Stimulated activated naive CD8-positive, alpha-beta T cell treated with anti-CD3 and anti-CD28 coated beads, Interleukin-15, Interleukin-2, amounts not matched to agents 100 ng/mL and 50 ng/mL, for 24 hours (primary cell): ENCODE measurements around the gene AKR1C4.
"Not testable (repeated sequence)": the region's sequence is repeated elsewhere in the genome, so short reads cannot be mapped to it uniquely, and the experiment has no call there.

ENCODE experiments used
- H3K27ac Mint-ChIP-seq: one replicate; pipeline ENCODE4 v1.8.0; 2021; ENCODE audit warnings: mild to moderate bottlenecking, mixed read lengths
- H3K27me3 Mint-ChIP-seq: one replicate; pipeline ENCODE4 v1.8.0; 2021; ENCODE audit warnings: mixed read lengths
- H3K36me3 Mint-ChIP-seq: one replicate; pipeline ENCODE4 v1.8.0; 2021; ENCODE audit warnings: low read depth, mixed read lengths
- H3K4me1 Mint-ChIP-seq: one replicate; pipeline ENCODE4 v1.8.0; 2021; ENCODE audit warnings: low read depth, mixed read lengths
- H3K4me3 Mint-ChIP-seq: one replicate; pipeline ENCODE4 v1.8.0; 2021; ENCODE audit warnings: mild to moderate bottlenecking, mixed read lengths
- H3K9me3 Mint-ChIP-seq: one replicate; pipeline ENCODE4 v1.8.0; 2021; ENCODE audit warnings: mixed read lengths

Gene AKR1C4

DNA sequence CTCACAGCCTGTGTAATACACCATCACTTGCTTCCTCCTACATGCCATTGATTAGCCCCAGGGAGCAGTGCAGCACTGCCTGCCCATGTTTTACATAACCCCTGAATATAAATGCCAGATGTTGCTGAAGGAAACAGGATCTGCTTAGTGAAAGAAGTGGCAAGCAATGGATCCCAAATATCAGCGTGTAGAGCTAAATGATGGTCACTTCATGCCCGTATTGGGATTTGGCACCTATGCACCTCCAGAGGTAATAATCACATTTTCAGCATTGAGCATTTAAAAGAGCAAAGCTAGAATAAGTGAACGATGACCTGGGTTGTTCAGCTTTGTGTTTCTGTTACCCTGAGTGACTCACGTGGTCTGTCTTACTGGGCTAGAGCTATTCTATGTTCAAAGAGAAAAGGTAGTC is at the start of gene AKR1C4:
TSS of gene AKR1C4 (plus strand) at position 136 of the 412 bp plus-strand sequence. CDS start at position 167, 31 bp downstream.
- H3K9me3 Mint-ChIP-seq: peaks cover 4% of the 10 kb centered on the region
- no peaks in the 10 kb centered on the region for H3K36me3 Mint-ChIP-seq
- no peak within 1 kb of the TSS for H3K4me3 Mint-ChIP-seq
- peaks cover 7% of the 10 kb centered on the region for H3K27me3 Mint-ChIP-seq
- no peak within 1 kb of the TSS for H3K27ac Mint-ChIP-seq
- no peaks in the 10 kb centered on the region for H3K4me1 Mint-ChIP-seq

DNA sequence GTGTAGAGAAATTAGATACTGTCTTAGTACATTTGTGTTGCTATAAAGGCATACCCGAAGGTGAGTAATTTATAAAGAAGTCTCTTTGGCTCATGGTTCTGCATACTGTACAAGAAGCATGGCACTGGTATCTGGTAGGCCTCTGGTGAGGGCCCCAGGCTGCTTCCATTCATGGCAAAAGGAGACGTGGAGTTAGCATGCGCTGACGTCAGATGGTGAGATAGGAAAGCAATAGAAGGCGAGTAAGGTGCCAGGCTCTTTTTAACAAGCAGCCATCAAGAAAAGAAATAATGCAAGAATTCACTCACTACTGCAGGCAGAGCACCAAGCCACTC is 49.8 kb upstream of the AKR1C4 start:
- no peak overlapping the region for H3K27ac Mint-ChIP-seq
- H3K4me3 Mint-ChIP-seq: no peak overlapping the region
- no peaks in the 10 kb centered on the region for H3K27me3 Mint-ChIP-seq
- H3K9me3 Mint-ChIP-seq: peaks cover 3% of the 10 kb centered on the region
- H3K4me1 Mint-ChIP-seq: no peaks in the 10 kb centered on the region
- H3K36me3 Mint-ChIP-seq: no peaks in the 10 kb centered on the region

DNA sequence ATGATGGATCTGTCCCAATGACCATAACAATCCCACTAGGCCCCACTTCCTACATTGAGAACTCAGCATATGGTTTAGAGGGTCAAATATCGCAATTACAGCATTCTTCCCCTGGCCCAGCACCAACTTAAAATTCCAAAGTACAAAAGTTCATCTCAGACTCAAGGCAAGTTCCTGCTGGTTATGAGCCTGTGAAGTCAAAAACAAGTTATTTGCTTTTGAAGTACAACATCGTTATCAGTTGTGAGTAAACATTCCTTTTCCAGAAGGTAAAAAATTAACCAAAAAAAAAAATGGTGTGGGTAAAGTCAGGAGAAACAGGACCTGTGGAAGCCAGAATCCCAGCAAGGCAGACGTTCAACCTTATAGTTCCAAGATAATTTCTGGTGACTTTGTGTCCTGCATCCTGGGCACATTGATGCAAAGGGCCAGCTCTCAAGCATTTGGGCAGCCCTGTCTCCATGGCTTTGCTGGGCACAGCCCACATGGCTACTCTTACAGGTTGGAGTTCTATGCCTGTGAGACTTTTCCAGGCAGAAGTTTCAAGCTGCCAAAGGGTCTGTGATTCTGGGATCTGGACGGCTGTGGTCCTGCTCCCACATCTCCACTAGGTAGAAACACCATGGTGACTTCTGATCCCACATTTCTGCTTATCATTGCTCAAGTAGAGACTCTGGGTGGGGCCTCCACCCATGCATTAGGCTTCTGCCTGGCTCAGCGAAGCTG is 49.2 kb upstream of the AKR1C4 start:
- Mint-ChIP-seq H3K27ac (no peak overlapping the region), H3K36me3 (no peaks in the 10 kb centered on the region), H3K4me1 (no peaks in the 10 kb centered on the region), H3K27me3 (no peaks in the 10 kb centered on the region), H3K9me3 (peaks cover 3% of the 10 kb centered on the region), H3K4me3 (no peak overlapping the region)

- Mint-ChIP-seq H3K4me3 (no peak overlapping the region), H3K27ac (no peak overlapping the region), H3K36me3 (no peaks in the 10 kb centered on the region), H3K9me3 (peaks cover 3% of the 10 kb centered on the region), H3K4me1 (no peaks in the 10 kb centered on the region), H3K27me3 (no peaks in the 10 kb centered on the region)
These were observed 48.5 kb upstream of the AKR1C4 start for GRCh38 chr10:5147981-5148677.

DNA sequence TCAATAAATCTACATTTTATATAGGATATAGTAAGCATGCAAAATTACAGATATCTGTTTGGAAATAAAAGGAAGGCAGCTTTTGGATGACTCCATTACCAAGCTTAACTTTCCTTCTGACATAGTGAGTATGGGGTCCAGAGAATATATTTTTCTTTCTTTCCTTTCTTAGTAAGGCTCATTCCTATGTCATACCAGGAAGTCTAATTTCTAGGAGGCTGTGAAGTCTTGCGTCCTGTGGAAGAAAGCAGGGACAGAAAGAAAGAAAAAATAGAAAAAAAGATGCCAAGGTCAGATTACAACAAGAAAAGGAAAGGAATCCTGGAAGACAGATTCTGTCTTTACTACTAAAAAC is 48.0 kb upstream of the AKR1C4 start:
- H3K27me3 Mint-ChIP-seq: no peaks in the 10 kb centered on the region
- no peak overlapping the region for H3K4me3 Mint-ChIP-seq
- H3K27ac Mint-ChIP-seq: no peak overlapping the region
- peaks cover 3% of the 10 kb centered on the region for H3K9me3 Mint-ChIP-seq
- H3K36me3 Mint-ChIP-seq: no peaks in the 10 kb centered on the region
- no peaks in the 10 kb centered on the region for H3K4me1 Mint-ChIP-seq

- no peaks in the 10 kb centered on the region for H3K36me3 Mint-ChIP-seq
- H3K4me3 Mint-ChIP-seq: no peak overlapping the region
- no peaks in the 10 kb centered on the region for H3K4me1 Mint-ChIP-seq
- no peaks in the 10 kb centered on the region for H3K27me3 Mint-ChIP-seq
- no peak overlapping the region for H3K27ac Mint-ChIP-seq
- H3K9me3 Mint-ChIP-seq: peaks cover 3% of the 10 kb centered on the region
These were observed 45.6 kb upstream of the AKR1C4 start for GRCh38 chr10:5151076-5151475.

- Mint-ChIP-seq H3K9me3 (peaks cover 3% of the 10 kb centered on the region), H3K4me3 (no peak overlapping the region), H3K27ac (no peak overlapping the region), H3K36me3 (no peaks in the 10 kb centered on the region), H3K27me3 (no peaks in the 10 kb centered on the region), H3K4me1 (no peaks in the 10 kb centered on the region)
These were observed 40.7 kb upstream of the AKR1C4 start for GRCh38 chr10:5155951-5156350.

GRCh38 chr10:5157501-5157900 is 39.1 kb upstream of the AKR1C4 start:
- no peaks in the 10 kb centered on the region for H3K4me1 Mint-ChIP-seq
- peaks cover 11% of the 10 kb centered on the region for H3K9me3 Mint-ChIP-seq
- H3K27ac Mint-ChIP-seq: no peak overlapping the region
- no peak overlapping the region for H3K4me3 Mint-ChIP-seq
- no peaks in the 10 kb centered on the region for H3K27me3 Mint-ChIP-seq
- no peaks in the 10 kb centered on the region for H3K36me3 Mint-ChIP-seq

- no peaks in the 10 kb centered on the region for H3K27me3 Mint-ChIP-seq
- H3K4me3 Mint-ChIP-seq: no peak overlapping the region
- no peak overlapping the region for H3K27ac Mint-ChIP-seq
- H3K9me3 Mint-ChIP-seq: peaks cover 24% of the 10 kb centered on the region
- H3K4me1 Mint-ChIP-seq: no peaks in the 10 kb centered on the region
- no peaks in the 10 kb centered on the region for H3K36me3 Mint-ChIP-seq
These were observed 37.5 kb upstream of the AKR1C4 start for GRCh38 chr10:5159126-5159525.

- H3K27ac Mint-ChIP-seq: no peak overlapping the region
- peaks cover 3% of the 10 kb centered on the region for H3K36me3 Mint-ChIP-seq
- H3K4me1 Mint-ChIP-seq: no peaks in the 10 kb centered on the region
- H3K9me3 Mint-ChIP-seq: peaks cover 50% of the 10 kb centered on the region
- no peak overlapping the region for H3K4me3 Mint-ChIP-seq
- no peaks in the 10 kb centered on the region for H3K27me3 Mint-ChIP-seq
These were observed 33.1 kb upstream of the AKR1C4 start for GRCh38 chr10:5163487-5163886.

- H3K27ac Mint-ChIP-seq: no peak overlapping the region
- H3K27me3 Mint-ChIP-seq: no peaks in the 10 kb centered on the region
- H3K9me3 Mint-ChIP-seq: peaks cover 51% of the 10 kb centered on the region
- H3K4me1 Mint-ChIP-seq: no peaks in the 10 kb centered on the region
- H3K4me3 Mint-ChIP-seq: no peak overlapping the region
- peaks cover 3% of the 10 kb centered on the region for H3K36me3 Mint-ChIP-seq
These were observed 30.9 kb upstream of the AKR1C4 start for GRCh38 chr10:5165738-5166137.

- no peak overlapping the region for H3K4me3 Mint-ChIP-seq
- no peak overlapping the region for H3K27ac Mint-ChIP-seq
- peaks cover 3% of the 10 kb centered on the region for H3K36me3 Mint-ChIP-seq
- no peaks in the 10 kb centered on the region for H3K4me1 Mint-ChIP-seq
- no peaks in the 10 kb centered on the region for H3K27me3 Mint-ChIP-seq
- H3K9me3 Mint-ChIP-seq: peaks cover 28% of the 10 kb centered on the region
These were observed 27.7 kb upstream of the AKR1C4 start for GRCh38 chr10:5168897-5169420.

GRCh38 chr10:5175581-5175980 is 21.1 kb upstream of the AKR1C4 start:
- not testable (repeated sequence) for H3K27me3 Mint-ChIP-seq, H3K9me3 Mint-ChIP-seq, H3K27ac Mint-ChIP-seq, H3K4me3 Mint-ChIP-seq, H3K4me1 Mint-ChIP-seq, H3K36me3 Mint-ChIP-seq

- not testable (repeated sequence) for H3K36me3 Mint-ChIP-seq, H3K9me3 Mint-ChIP-seq
These were observed 16.1 kb upstream of the AKR1C4 start for GRCh38 chr10:5180503-5180902.

DNA sequence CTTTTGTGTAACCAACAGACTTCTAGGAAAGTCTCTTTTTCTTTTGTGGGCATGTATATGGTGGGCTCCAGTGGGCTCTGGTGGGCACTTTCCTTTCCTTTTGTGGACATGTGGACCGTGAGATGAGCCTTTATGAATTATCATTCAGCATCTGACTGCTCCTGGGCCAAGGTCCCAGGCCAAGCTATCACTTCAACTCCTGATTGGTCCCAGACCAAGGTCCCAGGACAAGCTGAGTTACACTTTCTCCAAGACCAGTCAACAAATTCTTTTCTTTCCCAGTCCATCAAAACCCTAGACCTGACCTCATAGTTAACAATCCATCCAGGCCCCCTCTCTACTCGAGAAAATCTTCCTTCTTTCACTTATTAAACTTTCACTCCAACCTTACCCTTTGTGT is 12.7 kb upstream of the AKR1C4 start:
- no peaks in the 10 kb centered on the region for H3K4me1 Mint-ChIP-seq
- no peak overlapping the region for H3K27ac Mint-ChIP-seq
- no peaks in the 10 kb centered on the region for H3K27me3 Mint-ChIP-seq
- no peak overlapping the region for H3K4me3 Mint-ChIP-seq
- no peaks in the 10 kb centered on the region for H3K36me3 Mint-ChIP-seq
- no peaks in the 10 kb centered on the region for H3K9me3 Mint-ChIP-seq

More at GRCh38 chr10:5180503-5180902, 16.1 kb upstream of the AKR1C4 start:
- H3K4me1 Mint-ChIP-seq, H3K4me3 Mint-ChIP-seq, H3K27ac Mint-ChIP-seq, H3K27me3 Mint-ChIP-seq: not testable (repeated sequence)
